Fibroblast of lung (primary cell): ENCODE results near the gene SLC16A7. TPM values are rescaled to one million over a fixed set of nuclear protein-coding genes. Genes with fewer than 3 reads are reported as not detected.

Experiments used
- DNase-seq, 2 donors: peaks; one replicate each; pipeline versions ENCODE4 v3.0.0 to v3.0.0-alpha.2; 2010; ENCODE audit warnings: low read depth in 2 of 2
- H2AFZ ChIP-seq: 2 replicates; pipeline ENCODE4 v1.5.1; 2012; ENCODE audit warnings: low read length, control low read depth, inconsistent platforms
- H3K27ac ChIP-seq: 2 replicates; pipeline ENCODE4 v1.5.1; 2011; ENCODE audit warnings: low read length, control low read depth; ENCODE audit not compliant: insufficient read depth
- H3K27me3 ChIP-seq: 2 replicates; pipeline ENCODE4 v1.5.1; 2011; ENCODE audit warnings: mild to moderate bottlenecking, low read length; ENCODE audit not compliant: control insufficient read depth, insufficient read depth
- H3K36me3 ChIP-seq: 2 replicates; pipeline ENCODE4 v1.5.1; 2011; ENCODE audit warnings: low read length; ENCODE audit not compliant: control insufficient read depth, insufficient read depth
- H3K4me1 ChIP-seq: 2 replicates; pipeline ENCODE4 v1.5.1; 2011; ENCODE audit warnings: low read length; ENCODE audit not compliant: control insufficient read depth, insufficient read depth; ENCODE audit errors: extremely low read depth
- H3K4me2 ChIP-seq: 2 replicates; pipeline ENCODE4 v1.5.1; 2011; ENCODE audit warnings: low read length, control low read depth; ENCODE audit not compliant: insufficient read depth; ENCODE audit errors: extremely low read depth
- H3K4me3 ChIP-seq, 4 experiments: fragments of 200-600 bp in 1 of 4; sonication (generic) in 1 of 4; replicated peaks in 1 of 4; 2 replicates each; pipeline ENCODE4 v1.5.1; 2011 to 2016; ENCODE audit warnings: low read length in 4 of 4, low read depth in 3 of 4, mild to moderate bottlenecking in 3 of 4, control low read depth in 2 of 4, inconsistent platforms in 1 of 4, mixed read lengths in 1 of 4; ENCODE audit not compliant: insufficient read depth in 1 of 4; ENCODE audit errors: control extremely low read depth in 1 of 4
- H3K79me2 ChIP-seq: 2 replicates; pipeline ENCODE4 v1.5.1; 2012; ENCODE audit warnings: mild to moderate bottlenecking, low read length, inconsistent platforms; ENCODE audit not compliant: control insufficient read depth, insufficient read depth
- H3K9ac ChIP-seq: 2 replicates; pipeline ENCODE4 v1.5.1; 2011; ENCODE audit warnings: mild to moderate bottlenecking, low read length, control low read depth; ENCODE audit not compliant: insufficient read depth
- H3K9me3 ChIP-seq: 2 replicates; pipeline ENCODE4 v1.5.1; 2012; ENCODE audit warnings: low read depth, low read length; ENCODE audit not compliant: control insufficient read depth, insufficient read depth
- H4K20me1 ChIP-seq: 2 replicates; pipeline ENCODE4 v1.5.1; 2011; ENCODE audit warnings: low read length; ENCODE audit not compliant: control insufficient read depth, insufficient read depth; ENCODE audit errors: extremely low read depth
- EZH2 ChIP-seq: IDR thresholded peaks from 2 replicates; pipeline ENCODE4 v1.5.1; 2012; ENCODE audit warnings: low read length, control low read depth, mild to moderate bottlenecking; ENCODE audit errors: missing control alignments
- polyA plus RNA-seq, 2 donors: library from polyadenylated mRNA; depleted of rRNA in 1 of 2; stranded (reverse) in 1 of 2; unstranded in 1 of 2; fragments of >200 nt; gene quantifications; 2 replicates each; pipeline ENCODE4 v1.2.1, GENCODE V29; 2011 to 2012; ENCODE audit warnings: missing spikeins in 1 of 2
- total RNA-seq: library from RNA; depleted of rRNA; stranded (reverse); fragments of >200 nt; gene quantifications from 2 replicates; pipeline ENCODE4 v1.2.1, GENCODE V29; 2014
- TF ChIP-seq, protein P1 (sequence below), 2 donors: IDR thresholded peaks in 1 of 2; conservative IDR thresholded peaks in 1 of 2; 1 replicate in 1 of 2; 2 replicates in 1 of 2; pipeline ENCODE4 v1.5.1; 2011 to 2012; ENCODE audit warnings: low read length in 2 of 2, control low read depth in 1 of 2, inconsistent platforms in 1 of 2, low read depth in 1 of 2, mild to moderate bottlenecking in 1 of 2

The SLC16A7 gene
- total and polyA plus RNA-seq, 2 donors (not counting 1 experiment from before 2014, with no cell fraction given), result 40.2 to 110 TPM

- TF ChIP-seq, protein P1, sequence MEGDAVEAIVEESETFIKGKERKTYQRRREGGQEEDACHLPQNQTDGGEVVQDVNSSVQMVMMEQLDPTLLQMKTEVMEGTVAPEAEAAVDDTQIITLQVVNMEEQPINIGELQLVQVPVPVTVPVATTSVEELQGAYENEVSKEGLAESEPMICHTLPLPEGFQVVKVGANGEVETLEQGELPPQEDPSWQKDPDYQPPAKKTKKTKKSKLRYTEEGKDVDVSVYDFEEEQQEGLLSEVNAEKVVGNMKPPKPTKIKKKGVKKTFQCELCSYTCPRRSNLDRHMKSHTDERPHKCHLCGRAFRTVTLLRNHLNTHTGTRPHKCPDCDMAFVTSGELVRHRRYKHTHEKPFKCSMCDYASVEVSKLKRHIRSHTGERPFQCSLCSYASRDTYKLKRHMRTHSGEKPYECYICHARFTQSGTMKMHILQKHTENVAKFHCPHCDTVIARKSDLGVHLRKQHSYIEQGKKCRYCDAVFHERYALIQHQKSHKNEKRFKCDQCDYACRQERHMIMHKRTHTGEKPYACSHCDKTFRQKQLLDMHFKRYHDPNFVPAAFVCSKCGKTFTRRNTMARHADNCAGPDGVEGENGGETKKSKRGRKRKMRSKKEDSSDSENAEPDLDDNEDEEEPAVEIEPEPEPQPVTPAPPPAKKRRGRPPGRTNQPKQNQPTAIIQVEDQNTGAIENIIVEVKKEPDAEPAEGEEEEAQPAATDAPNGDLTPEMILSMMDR (conservative IDR thresholded peaks at IDR 0.05 in 1 of 2, IDR thresholded peaks at IDR 0.05 in 1 of 2; ENCODE audit: low read depth in 1 of 2, low read length in 2 of 2), result no peak
- no peak for TF ChIP-seq EZH2
- no peaks in the 10 kb centered on the region for H4K20me1 ChIP-seq
- H3K4me2 ChIP-seq, result no peak overlapping the region
- no peak overlapping the region for H2AFZ ChIP-seq
- H3K36me3 ChIP-seq, result no peaks in the 10 kb centered on the region
- H3K27me3 ChIP-seq, result no peaks in the 10 kb centered on the region
- H3K4me1 ChIP-seq, result no peaks in the 10 kb centered on the region
- no peak overlapping the region for H3K4me3 ChIP-seq
- no peak overlapping the region for H3K9ac ChIP-seq
- no peaks in the 10 kb centered on the region for H3K9me3 ChIP-seq
- DNase-seq, result no peak
- no peaks in the 10 kb centered on the region for H3K79me2 ChIP-seq
- H3K27ac ChIP-seq, result no peak overlapping the region
Observed at GRCh38 chr12:59660148-59660547, 64.3 kb downstream of the SLC16A7 start.

DNA sequence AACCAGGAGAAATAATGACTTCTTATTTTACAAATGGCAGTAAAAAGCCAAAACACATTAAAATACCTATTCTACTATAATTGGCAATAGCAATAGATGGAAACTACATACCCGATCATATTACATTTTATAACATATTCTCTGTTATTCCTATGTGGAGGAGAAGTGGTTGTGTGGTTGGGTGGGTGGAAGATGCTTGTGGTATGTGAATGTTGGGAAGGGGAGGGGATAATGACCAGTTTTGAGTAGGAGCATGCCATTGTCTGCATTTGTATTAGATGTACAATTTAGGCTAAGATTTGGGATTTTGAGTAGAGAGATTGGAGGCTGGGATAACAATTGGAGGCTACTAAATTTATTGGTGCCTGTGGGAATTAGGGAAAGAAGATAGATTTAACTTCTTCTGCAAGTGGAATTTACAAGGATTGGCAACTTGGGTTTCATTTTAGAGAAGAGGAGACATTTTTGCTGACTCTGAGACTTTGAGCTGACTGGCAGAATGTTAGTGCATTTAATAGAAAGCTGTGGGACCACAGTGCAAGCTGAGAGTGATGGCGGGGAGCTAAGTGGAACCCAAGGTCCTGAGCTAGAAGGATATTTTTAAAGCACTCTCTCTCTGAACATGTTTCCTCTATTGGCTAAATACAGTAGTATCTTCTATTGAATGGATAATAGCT, 65.2 kb downstream of the SLC16A7 start:
- H3K27ac ChIP-seq, result no peak overlapping the region
- H3K9me3 ChIP-seq, result no peaks in the 10 kb centered on the region
- DNase-seq, result peak in 1 of 2 donors; percentile 56
- no peak overlapping the region for H3K9ac ChIP-seq
- no peak overlapping the region for H2AFZ ChIP-seq
- H4K20me1 ChIP-seq, result no peaks in the 10 kb centered on the region
- no peaks in the 10 kb centered on the region for H3K36me3 ChIP-seq
- no peaks in the 10 kb centered on the region for H3K4me1 ChIP-seq
- no peak overlapping the region for H3K4me3 ChIP-seq
- no peaks in the 10 kb centered on the region for H3K79me2 ChIP-seq
- H3K4me2 ChIP-seq, result no peak overlapping the region
- TF ChIP-seq, protein P1 (conservative IDR thresholded peaks at IDR 0.05 in 1 of 2, IDR thresholded peaks at IDR 0.05 in 1 of 2; ENCODE audit: low read depth in 1 of 2, low read length in 2 of 2), result no peak
- TF ChIP-seq EZH2, result no peak
- no peaks in the 10 kb centered on the region for H3K27me3 ChIP-seq

- H3K36me3 ChIP-seq, result no peaks in the 10 kb centered on the region
- no peak overlapping the region for H3K27ac ChIP-seq
- H3K9ac ChIP-seq, result no peak overlapping the region
- no peak for DNase-seq
- H3K4me3 ChIP-seq, result no peak overlapping the region
- TF ChIP-seq EZH2, result no peak
- TF ChIP-seq, protein P1 (conservative IDR thresholded peaks at IDR 0.05 in 1 of 2, IDR thresholded peaks at IDR 0.05 in 1 of 2; ENCODE audit: low read depth in 1 of 2, low read length in 2 of 2), result no peak
- no peaks in the 10 kb centered on the region for H3K79me2 ChIP-seq
- no peaks in the 10 kb centered on the region for H4K20me1 ChIP-seq
- no peak overlapping the region for H3K4me2 ChIP-seq
- H3K4me1 ChIP-seq, result no peaks in the 10 kb centered on the region
- no peak overlapping the region for H2AFZ ChIP-seq
- H3K9me3 ChIP-seq, result no peaks in the 10 kb centered on the region
- H3K27me3 ChIP-seq, result no peaks in the 10 kb centered on the region
Observed at GRCh38 chr12:59664495-59664894, 68.7 kb downstream of the SLC16A7 start.
